Stimulated activated CD8-positive, alpha-beta memory T cell treated with anti-CD3 and anti-CD28 coated beads, Interleukin-7, amount 100 ng/mL, for 48 hours (primary cell): ENCODE results near the gene POLA2.

Experiments used
- DNase-seq, 2 donors: peaks; one replicate each; pipeline ENCODE4 v3.0.0-alpha.2; 2020; ENCODE audit warnings: low read depth in 1 of 2; ENCODE audit errors: extremely low read depth in 1 of 2

POLA2 gene

GRCh38 chr11:65305501-65306268 is 43.9 kb downstream of the POLA2 start:
- no peak for DNase-seq

DNA sequence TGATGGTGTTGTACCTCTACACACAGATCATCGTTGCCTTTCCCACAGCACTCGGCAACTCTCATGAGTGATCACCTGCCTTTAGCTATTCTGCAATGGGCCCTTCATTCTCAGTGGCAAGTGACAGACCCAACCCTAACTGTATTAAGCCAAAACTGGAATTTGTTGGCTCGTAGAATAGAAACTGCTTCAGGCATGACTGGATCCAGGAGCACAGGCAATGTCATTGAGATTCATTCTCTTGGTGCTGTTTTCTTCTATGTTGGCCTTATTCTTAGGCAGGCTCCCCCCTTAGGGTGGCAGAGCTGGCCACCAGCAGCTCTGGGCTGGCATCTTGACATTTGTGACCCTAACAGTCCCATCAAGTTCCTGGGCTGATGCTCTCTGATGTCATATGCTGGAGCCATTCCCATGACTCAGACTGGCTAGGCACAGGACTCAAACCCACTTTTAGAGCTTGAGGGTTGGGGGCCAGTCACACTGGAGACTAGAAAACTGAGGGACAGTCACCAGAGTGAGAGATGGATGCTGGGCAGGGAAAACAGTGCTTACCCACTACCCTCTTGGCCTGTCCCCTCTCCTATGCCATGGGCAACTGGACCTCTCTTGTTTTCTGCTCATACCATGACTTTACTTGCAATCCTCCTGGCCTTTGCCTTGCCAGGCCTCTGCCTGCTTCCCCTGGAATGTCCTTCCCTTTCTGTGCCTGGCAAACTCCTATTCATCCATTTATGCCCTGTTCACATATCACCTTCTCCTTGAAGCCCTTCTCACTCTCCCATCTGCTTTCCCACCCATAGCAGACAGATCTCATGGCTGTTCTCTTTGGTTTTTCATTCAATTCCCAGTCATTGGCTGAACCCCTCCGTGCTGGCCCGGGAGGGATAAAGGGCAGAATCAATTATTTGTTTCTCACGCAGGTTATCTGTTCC is 45.8 kb downstream of the POLA2 start:
- no peak for DNase-seq

DNA sequence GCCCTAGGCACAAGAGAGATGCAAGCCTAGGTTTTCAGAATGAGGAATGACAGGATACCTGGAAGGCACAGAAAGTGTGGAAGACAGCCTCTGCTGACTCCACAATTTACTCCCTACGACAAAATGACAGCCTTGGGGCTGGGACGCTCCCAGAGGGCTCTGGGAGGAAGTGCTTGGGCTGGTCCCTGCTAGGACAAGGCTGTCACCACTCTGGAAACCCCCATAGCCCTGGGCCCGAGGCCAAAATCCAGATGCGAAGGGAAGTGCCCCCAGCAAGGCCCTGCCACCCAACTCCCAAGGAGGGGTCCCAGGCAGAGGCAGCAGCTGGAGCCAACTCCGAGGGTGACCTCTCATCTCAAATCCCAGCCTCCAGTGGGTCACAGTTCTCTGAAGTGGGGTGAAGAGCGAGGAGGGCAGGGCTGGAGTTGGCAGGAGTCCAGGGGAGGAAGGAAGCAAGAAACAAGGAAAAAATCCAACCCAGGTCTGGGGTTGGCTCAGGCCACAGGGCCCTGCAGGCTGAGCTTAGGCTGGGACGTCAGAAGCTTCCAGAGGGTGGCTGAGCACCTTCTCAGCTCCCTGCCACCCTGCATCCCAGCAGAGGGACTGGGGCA is 46.6 kb downstream of the POLA2 start:
- no peak for DNase-seq

DNA sequence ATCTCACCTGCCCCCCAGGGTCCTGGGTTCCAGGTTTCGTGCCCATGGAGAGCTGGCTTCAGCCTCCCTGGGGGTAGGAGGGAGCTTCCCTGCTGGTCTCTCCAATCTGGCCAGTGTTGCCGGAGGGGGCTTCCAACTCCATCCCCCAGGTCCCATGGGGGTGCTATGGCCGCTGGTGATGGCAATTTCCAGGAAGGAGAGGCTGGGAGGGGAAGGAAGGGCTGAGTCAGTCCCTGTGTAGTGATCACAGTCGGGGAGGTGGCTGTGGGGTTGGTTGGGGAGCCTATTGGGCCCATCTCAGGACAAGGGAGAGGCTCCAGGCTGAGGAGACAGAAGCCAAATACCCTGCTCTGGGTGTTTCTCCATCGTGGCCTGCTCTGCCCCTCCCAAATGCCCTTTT is 47.2 kb downstream of the POLA2 start:
- no peak for DNase-seq

GRCh38 chr11:65310215-65310614 is 48.5 kb downstream of the POLA2 start:
- no peak for DNase-seq

GRCh38 chr11:65310736-65311135 is 49.0 kb downstream of the POLA2 start:
- DNase-seq, result no peak

DNA sequence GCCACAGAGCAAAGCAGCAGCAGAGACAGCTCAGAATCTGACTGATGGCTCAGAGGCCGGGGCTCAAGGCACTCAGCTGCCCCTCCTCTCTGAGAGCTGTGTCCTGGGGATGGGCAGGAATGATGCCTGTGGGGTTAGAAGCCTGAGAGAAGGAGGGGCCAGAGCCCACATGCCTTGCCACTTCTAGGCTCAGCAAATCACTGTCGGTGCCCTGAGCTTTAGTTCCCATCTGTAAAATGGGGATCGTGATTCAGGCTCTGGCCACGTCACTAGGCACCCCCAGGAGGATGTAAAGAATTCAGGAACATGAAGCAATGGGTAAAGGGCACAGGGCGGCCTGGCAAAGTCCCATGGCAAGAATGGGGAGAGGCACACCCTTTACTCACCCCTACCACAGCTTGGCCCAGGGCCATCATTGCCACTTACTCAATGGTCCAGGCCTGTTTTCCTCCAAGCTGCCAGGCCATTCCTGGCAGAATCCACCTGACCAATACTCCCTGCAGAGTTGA is 49.5 kb downstream of the POLA2 start:
- DNase-seq, result no peak

DNA sequence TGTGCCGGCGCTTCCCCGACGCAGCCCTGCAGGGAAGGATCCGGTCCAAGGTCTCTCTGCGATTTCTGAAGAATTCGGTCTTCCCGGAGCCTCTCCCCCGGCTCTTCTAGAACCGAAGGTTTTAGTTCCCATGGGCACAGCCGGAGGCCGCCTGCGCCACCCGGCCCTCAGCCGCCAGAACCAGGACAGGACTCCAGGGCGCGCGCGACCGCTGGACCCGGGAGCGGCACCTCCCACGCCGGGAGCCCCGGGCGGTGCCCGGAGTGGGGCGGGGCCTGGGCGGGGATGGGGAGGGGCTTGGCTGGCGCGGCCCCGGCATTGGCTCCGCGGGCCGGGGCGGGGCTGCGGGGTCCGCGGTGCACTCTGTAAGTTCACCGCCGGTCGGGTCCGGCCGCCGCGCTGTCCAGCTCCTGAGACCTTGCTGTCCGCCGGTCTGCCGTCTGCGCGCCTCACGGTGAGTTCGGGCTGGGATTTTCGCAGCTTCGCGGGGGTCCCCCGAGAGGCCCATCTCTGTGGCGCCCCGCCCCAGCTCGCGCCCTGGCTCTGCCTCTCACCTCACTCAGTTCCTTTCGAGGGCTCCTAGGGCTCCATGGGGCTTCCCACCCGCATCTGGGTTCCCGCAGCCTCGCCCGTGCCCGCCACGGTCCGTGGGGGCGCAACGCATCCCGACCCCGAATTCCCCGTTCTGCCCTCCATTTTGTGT is 52.9 kb downstream of the POLA2 start, which contains the start of gene CDC42EP2:
CDC42EP2 (plus strand) TSS at position 366 of the 703 bp plus-strand sequence. CDS start 6,033 bp downstream, outside the sequence.
- peak; percentile 50 to 62 for DNase-seq

GRCh38 chr11:65315204-65315865 is 53.6 kb downstream of the POLA2 start:
- peak; percentile 63 for DNase-seq

GRCh38 chr11:65315866-65316226 is 54.1 kb downstream of the POLA2 start:
- DNase-seq, result no peak

GRCh38 chr11:65316227-65317024 is 54.7 kb downstream of the POLA2 start:
- no peak for DNase-seq

GRCh38 chr11:65317025-65317786 is 55.4 kb downstream of the POLA2 start:
- DNase-seq, result no peak

DNA sequence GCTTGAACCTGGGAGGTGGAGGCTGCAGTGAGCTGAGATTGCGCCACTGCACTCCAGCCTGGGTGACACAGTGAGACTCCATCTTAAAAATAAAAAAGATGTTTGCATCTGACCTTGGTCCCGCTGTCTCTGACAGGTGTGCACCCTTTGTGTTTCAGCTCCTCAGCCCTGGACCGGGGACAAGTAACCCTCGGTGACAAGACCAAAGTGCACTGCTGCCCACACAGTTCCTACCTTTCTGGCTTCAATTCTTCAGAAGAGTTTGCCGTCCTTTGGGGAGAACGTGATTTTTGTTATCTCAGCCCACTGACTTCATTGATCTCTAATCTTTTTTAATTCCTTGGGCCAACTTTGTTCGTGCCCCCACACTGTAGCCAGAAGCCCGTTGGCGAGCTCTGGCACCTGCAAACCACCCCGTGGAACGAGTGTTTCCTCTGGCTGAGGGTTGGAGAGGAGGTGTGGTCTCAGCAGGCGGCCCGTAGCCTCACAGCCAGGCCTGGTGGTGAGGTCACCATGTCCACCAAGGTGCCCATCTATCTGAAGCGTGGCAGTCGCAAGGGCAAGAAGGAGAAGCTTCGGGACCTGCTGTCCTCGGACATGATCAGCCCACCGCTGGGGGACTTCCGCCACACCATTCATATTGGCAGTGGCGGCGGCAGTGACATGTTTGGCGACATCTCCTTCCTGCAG is 58.8 kb downstream of the POLA2 start:
- no peak for DNase-seq

DNA sequence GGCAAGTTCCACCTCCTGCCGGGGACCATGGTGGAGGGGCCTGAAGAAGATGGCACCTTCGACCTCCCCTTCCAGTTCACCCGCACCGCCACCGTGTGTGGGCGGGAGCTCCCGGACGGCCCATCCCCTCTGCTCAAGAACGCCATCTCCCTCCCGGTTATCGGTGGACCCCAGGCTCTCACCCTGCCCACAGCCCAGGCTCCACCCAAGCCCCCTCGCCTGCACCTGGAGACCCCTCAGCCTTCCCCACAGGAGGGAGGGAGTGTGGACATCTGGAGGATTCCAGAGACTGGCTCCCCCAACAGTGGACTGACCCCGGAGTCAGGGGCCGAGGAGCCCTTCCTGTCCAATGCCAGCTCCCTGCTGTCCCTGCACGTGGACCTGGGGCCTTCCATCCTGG is 59.3 kb downstream of the POLA2 start:
- DNase-seq, result no peak

DNA sequence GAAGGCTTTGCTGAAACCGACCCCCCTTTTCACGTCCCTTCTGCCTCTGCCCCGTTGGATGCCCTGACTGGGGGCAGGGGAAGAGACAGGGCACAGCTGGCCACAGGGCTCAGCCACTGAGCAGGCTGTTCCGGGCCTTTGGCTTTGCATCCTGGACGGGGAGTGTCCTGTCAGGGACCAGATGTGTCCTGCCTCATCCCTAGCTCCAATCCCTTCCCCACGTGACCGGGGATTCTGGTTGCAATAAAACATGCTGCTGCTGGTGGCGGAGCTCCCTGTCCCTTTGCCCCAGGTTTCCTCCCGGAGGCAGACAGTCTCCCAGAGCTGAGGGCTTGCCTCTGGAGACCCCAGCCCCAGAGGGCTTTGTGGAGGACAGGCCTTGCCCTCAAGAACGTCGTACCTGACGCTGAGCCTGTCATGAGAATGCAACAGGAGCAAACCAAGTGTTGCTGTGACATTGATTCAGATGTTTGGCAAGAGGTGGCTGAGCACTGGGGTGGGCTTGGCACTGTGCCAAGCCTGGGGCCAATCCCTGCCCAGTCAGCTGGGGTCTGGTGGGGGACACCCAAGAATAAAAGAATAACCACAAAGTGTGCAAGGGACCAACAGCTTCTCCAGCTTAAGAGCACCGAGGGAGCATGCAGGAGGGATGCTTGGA is 60.2 kb downstream of the POLA2 start:
- DNase-seq, result no peak

DNA sequence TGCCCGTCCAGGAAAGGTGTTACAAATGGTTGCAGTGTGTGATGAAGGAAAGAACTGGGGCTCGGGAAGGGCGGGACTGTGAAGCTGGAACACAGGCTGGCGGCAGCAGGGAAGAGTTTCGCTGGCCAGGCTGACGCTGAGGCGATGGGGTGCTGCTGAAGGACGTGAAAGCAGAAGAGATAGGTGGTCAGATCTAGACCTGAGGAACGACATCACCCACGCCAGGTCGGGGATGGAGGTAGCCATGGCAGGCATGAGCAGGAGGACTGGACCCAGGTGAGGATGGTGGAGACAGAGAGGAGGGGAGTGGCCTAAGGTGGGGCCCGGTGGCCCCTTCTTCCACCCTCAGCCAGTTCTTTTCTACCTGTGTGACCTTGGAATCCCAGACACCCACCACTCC is 62.1 kb downstream of the POLA2 start:
- no peak for DNase-seq

GRCh38 chr11:65325435-65325834 is 63.7 kb downstream of the POLA2 start:
- DNase-seq, result no peak
